Omental fat pad (tissue), 4 donors: Measurements from ENCODE around the gene MCM3AP. TPM values are rescaled to one million over a fixed set of nuclear protein-coding genes. Genes with fewer than 3 reads are reported as not detected.

ENCODE experiments used
- ATAC-seq: fragments of 150-250 bp; one replicate; pipeline ENCODE4 v1.9.1; 2016; ENCODE audit warnings: mild to moderate bottlenecking, moderate library complexity; ENCODE audit not compliant: low FRiP score
- DNase-seq: peaks from one replicate; pipeline ENCODE4 v3.0.0-alpha.2; 2019; ENCODE audit warnings: low spot score
- total RNA-seq, 4 donors: library from RNA; depleted of rRNA; stranded (reverse); fragments of >200 nt; gene quantifications; one replicate each; pipeline ENCODE4 v1.1.0, GENCODE V29; 2016
- TF ChIP-seq, protein P1 (sequence below), 3 donors: fragments of 450-650 bp; IDR thresholded peaks; one replicate each; pipeline ENCODE4 v1.5.1; 2016 to 2017; ENCODE audit warnings: antibody characterized with exemption in 3 of 3, mild to moderate bottlenecking in 3 of 3, moderate library complexity in 2 of 3

MCM3AP gene
- total RNA-seq, 4 donors from 2014 or later: 63.8 to 129 (median 76.6) TPM

DNA sequence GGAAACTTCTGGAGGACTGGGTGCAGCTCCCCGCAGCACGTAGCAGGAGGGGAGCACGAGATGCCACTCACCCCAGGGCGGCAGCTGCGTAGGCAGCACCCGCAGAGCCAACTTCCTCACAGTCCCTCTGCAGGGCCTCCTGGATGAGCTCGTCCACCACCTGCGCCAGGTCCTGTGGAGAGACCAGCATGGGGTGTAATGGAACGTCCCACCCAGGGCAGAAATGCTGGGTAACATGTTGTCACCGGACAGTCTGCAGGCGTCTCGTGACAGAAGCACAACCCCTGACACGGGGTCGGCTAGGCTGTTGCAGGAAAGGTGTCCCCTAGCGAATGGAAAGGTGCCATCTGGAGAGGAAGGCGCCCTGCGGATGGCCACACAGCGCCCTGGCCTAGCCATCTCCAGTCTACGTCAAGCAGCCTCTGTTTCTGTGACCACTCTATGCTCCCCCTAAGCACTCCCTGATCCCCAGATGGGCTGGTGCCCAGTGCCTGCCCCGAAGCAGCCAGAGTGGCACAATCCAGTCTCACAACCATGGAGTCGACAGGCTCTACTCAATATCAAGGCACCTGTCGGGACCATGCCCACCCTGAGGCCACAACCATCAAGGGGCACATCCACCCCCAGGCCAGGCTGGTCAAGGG, 21.2 kb downstream of the MCM3AP start:
- DNase-seq: no peak
- ATAC-seq: peak; percentile 26
- TF ChIP-seq, protein P1, sequence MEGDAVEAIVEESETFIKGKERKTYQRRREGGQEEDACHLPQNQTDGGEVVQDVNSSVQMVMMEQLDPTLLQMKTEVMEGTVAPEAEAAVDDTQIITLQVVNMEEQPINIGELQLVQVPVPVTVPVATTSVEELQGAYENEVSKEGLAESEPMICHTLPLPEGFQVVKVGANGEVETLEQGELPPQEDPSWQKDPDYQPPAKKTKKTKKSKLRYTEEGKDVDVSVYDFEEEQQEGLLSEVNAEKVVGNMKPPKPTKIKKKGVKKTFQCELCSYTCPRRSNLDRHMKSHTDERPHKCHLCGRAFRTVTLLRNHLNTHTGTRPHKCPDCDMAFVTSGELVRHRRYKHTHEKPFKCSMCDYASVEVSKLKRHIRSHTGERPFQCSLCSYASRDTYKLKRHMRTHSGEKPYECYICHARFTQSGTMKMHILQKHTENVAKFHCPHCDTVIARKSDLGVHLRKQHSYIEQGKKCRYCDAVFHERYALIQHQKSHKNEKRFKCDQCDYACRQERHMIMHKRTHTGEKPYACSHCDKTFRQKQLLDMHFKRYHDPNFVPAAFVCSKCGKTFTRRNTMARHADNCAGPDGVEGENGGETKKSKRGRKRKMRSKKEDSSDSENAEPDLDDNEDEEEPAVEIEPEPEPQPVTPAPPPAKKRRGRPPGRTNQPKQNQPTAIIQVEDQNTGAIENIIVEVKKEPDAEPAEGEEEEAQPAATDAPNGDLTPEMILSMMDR (IDR thresholded peaks at IDR 0.05): no peak

DNA sequence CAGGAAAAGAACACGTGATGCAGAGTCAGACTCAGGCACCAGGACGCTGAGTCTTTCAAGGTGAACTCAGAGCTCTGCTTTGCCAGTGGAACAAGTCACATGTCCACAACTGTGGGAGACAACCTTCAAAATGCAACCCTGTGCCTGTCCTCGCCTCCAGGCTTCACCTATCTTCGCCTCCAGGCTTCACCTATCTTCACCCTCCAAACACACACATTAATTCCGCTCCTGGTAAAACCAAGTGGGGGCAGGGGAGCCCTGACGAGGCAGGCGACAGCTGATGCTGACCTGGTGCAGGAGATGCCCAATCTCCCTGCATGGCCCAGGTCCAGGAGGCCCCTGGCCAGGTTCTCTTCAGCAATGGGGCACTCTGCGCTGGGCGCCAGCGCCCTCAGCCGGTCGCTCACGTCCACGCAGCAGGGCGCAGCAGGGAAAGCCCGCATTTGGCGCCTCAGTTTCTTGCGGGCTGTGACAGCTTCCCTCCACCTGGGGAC, 28.9 kb downstream of the MCM3AP start:
- TF ChIP-seq, protein P1 (IDR thresholded peaks at IDR 0.05): no peak
- ATAC-seq (no peak), DNase-seq (no peak)

DNA sequence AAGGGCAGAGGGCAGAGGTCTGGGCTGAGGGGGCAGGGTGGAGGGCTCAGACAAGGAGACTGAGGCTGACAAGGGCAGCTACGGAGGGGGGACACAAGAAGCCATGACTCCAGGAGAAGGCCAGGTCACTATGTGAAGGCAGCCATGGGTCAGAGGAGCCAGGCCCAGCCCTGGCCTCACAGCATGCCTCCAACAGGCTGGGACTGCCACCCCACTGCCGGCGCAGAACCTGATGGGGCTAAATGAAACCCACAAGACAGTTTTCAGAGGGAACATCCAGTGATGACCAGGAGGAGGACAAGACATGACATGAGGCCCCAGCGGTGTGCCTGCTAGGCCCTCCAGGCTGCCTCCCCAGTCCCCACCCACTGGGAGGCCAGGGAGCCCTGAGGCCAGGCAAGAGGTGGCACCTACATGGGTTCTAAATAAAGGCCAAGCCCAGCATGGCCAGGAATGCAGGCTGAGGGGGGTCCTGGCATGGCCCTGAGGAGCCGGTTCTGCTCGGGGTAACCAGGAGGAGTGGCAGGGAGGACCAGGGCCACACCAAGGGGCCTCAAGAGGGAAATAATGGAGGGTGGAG, 29.6 kb downstream of the MCM3AP start:
- DNase-seq (no peak), ATAC-seq (no peak)
- TF ChIP-seq, protein P1 (IDR thresholded peaks at IDR 0.05): no peak

DNA sequence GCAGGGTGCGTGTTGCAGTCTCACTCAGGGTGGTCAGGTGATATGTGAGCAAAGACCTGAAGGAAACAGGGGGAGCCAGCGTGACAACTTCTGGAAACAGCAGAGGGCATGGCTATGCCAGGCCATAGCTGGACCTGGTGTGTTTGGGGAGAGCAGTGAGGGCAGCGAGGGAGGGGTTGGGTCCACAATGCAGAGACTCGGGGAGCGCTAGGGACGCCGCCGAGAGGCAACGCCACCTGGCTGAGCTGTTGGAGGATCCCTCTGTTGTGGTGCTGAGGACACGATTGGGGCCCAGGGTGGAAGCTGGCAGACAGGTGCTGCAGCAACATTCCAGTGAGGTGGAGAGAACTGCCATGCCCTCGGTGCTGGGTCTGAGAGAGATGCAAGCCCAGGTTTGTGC, 30.2 kb downstream of the MCM3AP start:
- ATAC-seq (no peak), DNase-seq (no peak)
- TF ChIP-seq, protein P1 (IDR thresholded peaks at IDR 0.05): no peak

DNA sequence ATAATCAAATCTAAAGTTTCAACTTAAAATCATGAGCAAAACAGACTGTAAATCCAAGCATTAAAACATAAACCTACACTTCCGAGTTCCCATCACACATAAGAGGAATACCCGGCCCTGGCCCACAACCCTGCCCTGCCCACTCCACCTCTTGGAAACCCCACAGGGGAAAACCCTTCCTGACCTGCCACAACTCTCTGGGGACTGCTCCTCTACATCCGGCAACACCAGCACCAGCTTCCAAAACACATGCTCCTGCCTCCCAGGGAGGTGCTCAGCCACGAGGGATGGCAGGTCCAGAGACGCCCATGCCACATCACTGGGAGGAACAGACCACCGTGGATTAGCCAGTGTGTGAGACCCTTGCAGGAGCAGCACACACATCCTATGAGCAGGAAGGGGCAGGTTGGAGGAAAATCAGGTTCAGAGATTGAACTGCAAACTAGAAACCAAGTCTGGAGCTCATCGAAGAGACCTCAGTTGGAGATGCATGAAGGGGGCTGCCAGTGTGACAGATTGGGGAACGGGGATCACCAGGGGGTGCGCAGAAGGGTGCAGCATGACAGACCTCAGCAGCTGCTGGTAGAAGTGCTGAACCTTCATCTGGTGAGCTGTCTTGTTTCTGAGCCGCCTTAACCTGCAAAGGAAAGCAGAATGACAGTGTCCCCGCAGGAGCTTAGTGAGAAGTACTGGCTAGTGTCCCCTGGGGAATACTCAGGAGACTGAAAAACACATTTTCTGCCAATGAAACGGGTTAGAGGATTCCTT, 31.0 kb downstream of the MCM3AP start:
- no peak for DNase-seq
- no peak for ATAC-seq
- TF ChIP-seq, protein P1 (IDR thresholded peaks at IDR 0.05): no peak

DNA sequence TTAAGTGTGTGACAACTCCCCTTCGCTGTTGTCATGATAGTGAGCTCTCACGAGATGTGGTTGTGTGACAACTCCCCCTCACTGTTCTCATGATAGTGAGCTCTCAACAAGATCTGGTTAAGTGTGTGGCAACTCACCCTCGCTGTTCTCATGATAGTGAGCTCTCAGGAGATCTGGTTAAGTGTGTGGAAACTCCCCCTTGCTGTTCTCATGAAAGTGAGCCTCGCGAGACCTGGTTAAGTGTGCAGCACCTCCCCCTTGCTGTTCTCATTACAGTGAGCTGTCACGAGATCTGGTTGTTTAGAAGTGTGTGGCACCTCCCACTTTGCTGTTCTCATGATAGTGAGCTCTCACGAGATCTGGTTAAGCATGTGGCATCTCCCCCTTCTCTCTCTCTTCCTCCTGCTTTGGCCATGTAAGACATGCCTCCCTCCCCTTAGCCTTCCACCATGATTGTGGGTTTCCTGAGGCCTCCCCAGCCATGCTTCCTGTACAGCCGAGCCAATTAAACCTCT, 31.7 kb downstream of the MCM3AP start:
- DNase-seq: no peak
- no peak for ATAC-seq
- TF ChIP-seq, protein P1 (IDR thresholded peaks at IDR 0.05): no peak
